ENCODE data around the gene ENDOD1.

The ENDOD1 gene

DNA sequence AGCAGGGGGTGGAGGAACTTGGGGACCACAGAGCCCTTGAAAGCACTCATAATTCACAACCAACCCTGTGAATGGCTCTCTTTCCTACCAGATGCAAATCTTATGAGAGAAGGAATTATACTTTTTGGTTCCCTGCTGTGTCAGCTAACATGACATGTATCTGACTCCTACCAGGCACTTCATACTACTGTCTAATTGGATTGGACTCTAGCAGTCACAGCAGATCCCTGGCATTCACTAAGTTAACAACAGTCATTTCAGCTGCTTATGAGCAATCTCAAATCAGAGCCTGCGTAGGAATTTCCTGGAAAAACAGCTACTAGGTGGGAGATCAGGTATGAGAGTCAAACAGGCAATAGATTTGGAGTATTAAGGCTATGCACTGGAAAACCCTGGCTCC, 11.1 kb upstream of the ENDOD1 start:
- Histone ChIP-seq H2AFZ (ENCODE audit: low read depth) (no peak overlapping the region), H3K27ac (no peak overlapping the region), H3K79me2 (ENCODE audit: insufficient read depth, low read depth) (no peaks in the 10 kb centered on the region), H3K4me1 (ENCODE audit: low read depth, poor library complexity, severe bottlenecking) (peaks cover 28% of the 10 kb centered on the region), H4K20me1 (ENCODE audit: insufficient read depth) (no peaks in the 10 kb centered on the region), H3K9ac (no peak overlapping the region), H3K4me3 (IDR thresholded peaks at IDR 0.05; ENCODE audit: insufficient read depth, low read depth, low read length) (no peak overlapping the region), H3K36me3 (ENCODE audit: insufficient read depth) (no peaks in the 10 kb centered on the region), H3K4me2 (no peak overlapping the region), H3K27me3 (ENCODE audit: insufficient read depth, low read depth) (no peaks in the 10 kb centered on the region)
- TF ChIP-seq, protein P1, sequence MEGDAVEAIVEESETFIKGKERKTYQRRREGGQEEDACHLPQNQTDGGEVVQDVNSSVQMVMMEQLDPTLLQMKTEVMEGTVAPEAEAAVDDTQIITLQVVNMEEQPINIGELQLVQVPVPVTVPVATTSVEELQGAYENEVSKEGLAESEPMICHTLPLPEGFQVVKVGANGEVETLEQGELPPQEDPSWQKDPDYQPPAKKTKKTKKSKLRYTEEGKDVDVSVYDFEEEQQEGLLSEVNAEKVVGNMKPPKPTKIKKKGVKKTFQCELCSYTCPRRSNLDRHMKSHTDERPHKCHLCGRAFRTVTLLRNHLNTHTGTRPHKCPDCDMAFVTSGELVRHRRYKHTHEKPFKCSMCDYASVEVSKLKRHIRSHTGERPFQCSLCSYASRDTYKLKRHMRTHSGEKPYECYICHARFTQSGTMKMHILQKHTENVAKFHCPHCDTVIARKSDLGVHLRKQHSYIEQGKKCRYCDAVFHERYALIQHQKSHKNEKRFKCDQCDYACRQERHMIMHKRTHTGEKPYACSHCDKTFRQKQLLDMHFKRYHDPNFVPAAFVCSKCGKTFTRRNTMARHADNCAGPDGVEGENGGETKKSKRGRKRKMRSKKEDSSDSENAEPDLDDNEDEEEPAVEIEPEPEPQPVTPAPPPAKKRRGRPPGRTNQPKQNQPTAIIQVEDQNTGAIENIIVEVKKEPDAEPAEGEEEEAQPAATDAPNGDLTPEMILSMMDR (conservative IDR thresholded peaks at IDR 0.05; ENCODE audit: low read depth, low read length), result no peak

DNA sequence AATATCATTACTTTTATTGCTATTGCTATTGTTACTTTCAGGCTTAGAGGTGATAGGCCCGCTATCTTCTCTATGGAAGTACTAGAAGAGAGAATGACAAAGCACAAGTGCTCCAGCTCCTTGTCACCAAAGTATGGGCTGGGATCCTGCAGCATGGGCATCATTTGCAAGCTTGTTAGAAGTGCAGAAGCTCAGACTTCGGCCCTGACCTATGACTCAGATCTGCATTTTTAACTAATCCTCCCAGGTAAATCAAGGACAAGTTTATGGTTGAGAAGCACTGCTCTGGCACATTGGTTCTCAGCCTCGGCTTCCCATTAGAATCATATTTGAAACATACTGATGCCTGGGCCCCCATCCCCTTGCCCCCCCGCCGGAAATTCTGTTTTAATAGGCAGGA, 8.6 kb upstream of the ENDOD1 start:
- H3K27me3 ChIP-seq (ENCODE audit: insufficient read depth, low read depth), result no peaks in the 10 kb centered on the region
- H2AFZ ChIP-seq (ENCODE audit: low read depth), result no peak overlapping the region
- peaks cover 21% of the 10 kb centered on the region for H3K4me1 ChIP-seq (ENCODE audit: low read depth, poor library complexity, severe bottlenecking)
- no peaks in the 10 kb centered on the region for H3K79me2 ChIP-seq (ENCODE audit: insufficient read depth, low read depth)
- TF ChIP-seq, protein P1 (conservative IDR thresholded peaks at IDR 0.05; ENCODE audit: low read depth, low read length), result no peak
- H3K36me3 ChIP-seq (ENCODE audit: insufficient read depth), result no peaks in the 10 kb centered on the region
- H3K4me2 ChIP-seq, result no peak overlapping the region
- H3K4me3 ChIP-seq (IDR thresholded peaks at IDR 0.05; ENCODE audit: insufficient read depth, low read depth, low read length), result no peak overlapping the region
- H4K20me1 ChIP-seq (ENCODE audit: insufficient read depth), result no peaks in the 10 kb centered on the region
- H3K27ac ChIP-seq, result no peak overlapping the region
- no peak overlapping the region for H3K9ac ChIP-seq

DNA sequence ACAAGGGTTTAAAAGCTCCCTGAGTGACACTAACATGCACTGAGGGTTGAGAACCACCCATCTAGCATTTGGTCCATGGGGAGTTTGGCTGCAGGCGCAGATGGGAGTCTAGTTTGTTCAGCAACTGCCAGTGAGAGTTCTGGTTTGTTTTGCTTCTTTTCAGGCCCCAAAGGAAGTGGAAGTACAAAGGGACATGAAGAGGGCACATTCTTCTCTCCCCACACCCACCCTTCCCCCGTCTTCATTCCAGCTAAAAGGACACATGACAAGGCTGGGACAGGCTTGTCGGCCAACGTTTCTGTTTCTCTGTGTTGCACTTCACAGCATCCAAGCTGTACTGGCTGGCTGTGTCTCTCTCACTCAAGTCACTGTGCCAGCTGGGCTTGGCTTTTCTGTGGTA, 8.2 kb upstream of the ENDOD1 start:
- no peaks in the 10 kb centered on the region for H4K20me1 ChIP-seq (ENCODE audit: insufficient read depth)
- no peak overlapping the region for H2AFZ ChIP-seq (ENCODE audit: low read depth)
- no peaks in the 10 kb centered on the region for H3K36me3 ChIP-seq (ENCODE audit: insufficient read depth)
- no peak overlapping the region for H3K4me2 ChIP-seq
- H3K79me2 ChIP-seq (ENCODE audit: insufficient read depth, low read depth), result no peaks in the 10 kb centered on the region
- H3K4me3 ChIP-seq (IDR thresholded peaks at IDR 0.05; ENCODE audit: insufficient read depth, low read depth, low read length), result no peak overlapping the region
- no peak overlapping the region for H3K9ac ChIP-seq
- H3K27me3 ChIP-seq (ENCODE audit: insufficient read depth, low read depth), result no peaks in the 10 kb centered on the region
- H3K27ac ChIP-seq, result no peak overlapping the region
- H3K4me1 ChIP-seq (ENCODE audit: low read depth, poor library complexity, severe bottlenecking), result peaks cover 17% of the 10 kb centered on the region
- TF ChIP-seq, protein P1 (conservative IDR thresholded peaks at IDR 0.05; ENCODE audit: low read depth, low read length), result no peak

DNA sequence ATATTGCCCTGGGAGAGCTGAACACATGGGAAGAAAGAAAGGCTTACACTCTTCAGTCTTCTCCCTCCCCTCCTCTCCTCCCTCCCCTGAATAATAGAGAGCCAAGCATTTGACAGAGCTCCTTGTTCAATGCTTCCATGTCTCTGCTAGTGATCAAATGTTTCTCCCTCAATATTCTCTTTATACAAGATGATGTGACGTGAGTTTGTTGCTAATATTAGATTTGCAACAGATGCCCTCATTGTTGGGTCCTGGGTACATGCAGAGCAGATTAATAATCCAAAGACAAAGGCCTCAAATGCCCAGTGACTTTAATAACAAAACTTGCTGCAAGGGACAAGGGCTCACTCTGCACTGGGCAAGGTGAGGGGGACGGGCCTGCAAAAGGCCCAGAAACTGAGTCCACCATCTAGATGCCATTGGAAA, 7.1 kb upstream of the ENDOD1 start:
- no peak overlapping the region for H3K9ac ChIP-seq
- TF ChIP-seq, protein P1 (conservative IDR thresholded peaks at IDR 0.05; ENCODE audit: low read depth, low read length), result no peak
- no peak overlapping the region for H3K4me2 ChIP-seq
- H3K4me3 ChIP-seq (IDR thresholded peaks at IDR 0.05; ENCODE audit: insufficient read depth, low read depth, low read length), result no peak overlapping the region
- peaks cover 5% of the 10 kb centered on the region for H3K4me1 ChIP-seq (ENCODE audit: low read depth, poor library complexity, severe bottlenecking)
- H3K27ac ChIP-seq, result no peak overlapping the region
- H3K79me2 ChIP-seq (ENCODE audit: insufficient read depth, low read depth), result no peaks in the 10 kb centered on the region
- no peak overlapping the region for H2AFZ ChIP-seq (ENCODE audit: low read depth)
- no peaks in the 10 kb centered on the region for H4K20me1 ChIP-seq (ENCODE audit: insufficient read depth)
- H3K36me3 ChIP-seq (ENCODE audit: insufficient read depth), result no peaks in the 10 kb centered on the region
- no peaks in the 10 kb centered on the region for H3K27me3 ChIP-seq (ENCODE audit: insufficient read depth, low read depth)

Measured in KMS-11 (cell line).